Tibial nerve (tissue), 4 donors: ENCODE results near the gene HOXA3. TPM values are rescaled to one million over a fixed set of nuclear protein-coding genes. Genes with fewer than 3 reads are reported as not detected.

ENCODE experiments used
- DNase-seq, 2 donors: peaks; one replicate each; pipeline ENCODE4 v3.0.0-alpha.2; 2019; ENCODE audit warnings: low spot score in 2 of 2
- H3K27ac ChIP-seq, 4 donors: fragments of 200-600 bp; sonication (generic) in 3 of 4; one replicate each; pipeline ENCODE4 v1.5.1; 2017 to 2019; ENCODE audit warnings: mild to moderate bottlenecking in 1 of 4
- H3K27me3 ChIP-seq, 2 donors: fragments of 200-600 bp; sonication (generic) in 1 of 2; one replicate each; pipeline versions ENCODE4 v1.5.1 to v1.6.0; 2017 to 2019
- H3K36me3 ChIP-seq, 3 donors: fragments of 200-600 bp; sonication (generic); one replicate each; pipeline ENCODE4 v1.5.1; 2018 to 2019
- H3K4me1 ChIP-seq, 4 donors: fragments of 200-600 bp; sonication (generic) in 3 of 4; one replicate each; pipeline ENCODE4 v1.5.1; 2017 to 2019
- H3K4me3 ChIP-seq, 4 donors: fragments of 200-600 bp; sonication (generic) in 3 of 4; one replicate each; pipeline ENCODE4 v1.5.1; 2017 to 2019; ENCODE audit warnings: mild to moderate bottlenecking in 1 of 4, moderate library complexity in 1 of 4
- H3K9me3 ChIP-seq, 4 donors: fragments of 200-600 bp; sonication (generic) in 3 of 4; one replicate each; pipeline ENCODE4 v1.5.1; 2017 to 2019
- EP300 ChIP-seq, 2 donors: sonication (generic); formaldehyde crosslinking; IDR thresholded peaks; one replicate each; pipeline ENCODE4 v1.6.1; 2017; ENCODE audit warnings: antibody characterized with exemption in 2 of 2, mild to moderate bottlenecking in 1 of 2
- POLR2A ChIP-seq, 2 donors: fragments of 450-650 bp; IDR thresholded peaks; one replicate each; pipeline ENCODE4 v1.6.1; 2017; ENCODE audit warnings: antibody characterized with exemption in 2 of 2, mild to moderate bottlenecking in 2 of 2, moderate library complexity in 2 of 2
- WGBS, 2 donors: methylation state at CpG; one replicate each; pipeline ENCODE4 v1.1.5; 2018; 5-methylcytosine and 5-hydroxymethylcytosine counted together
- total RNA-seq, 4 donors: library from RNA; depleted of rRNA; stranded (reverse); fragments of >200 nt; gene quantifications; one replicate each; pipeline ENCODE4 v1.1.0, GENCODE V29; 2016
- TF ChIP-seq, protein P1 (sequence below), 5 experiments: fragments of 200-600 bp in 3 of 5; fragments of 450-650 bp in 2 of 5; sonication (generic) in 3 of 5; IDR thresholded peaks; one replicate each; pipeline ENCODE4 v1.5.1; 2016 to 2019; ENCODE audit warnings: antibody characterized with exemption in 5 of 5, mild to moderate bottlenecking in 3 of 5, moderate library complexity in 2 of 5

HOXA3 gene
- total RNA-seq, 4 donors from 2014 or later = 7.0 to 18.8 (median 8.7) TPM

DNA sequence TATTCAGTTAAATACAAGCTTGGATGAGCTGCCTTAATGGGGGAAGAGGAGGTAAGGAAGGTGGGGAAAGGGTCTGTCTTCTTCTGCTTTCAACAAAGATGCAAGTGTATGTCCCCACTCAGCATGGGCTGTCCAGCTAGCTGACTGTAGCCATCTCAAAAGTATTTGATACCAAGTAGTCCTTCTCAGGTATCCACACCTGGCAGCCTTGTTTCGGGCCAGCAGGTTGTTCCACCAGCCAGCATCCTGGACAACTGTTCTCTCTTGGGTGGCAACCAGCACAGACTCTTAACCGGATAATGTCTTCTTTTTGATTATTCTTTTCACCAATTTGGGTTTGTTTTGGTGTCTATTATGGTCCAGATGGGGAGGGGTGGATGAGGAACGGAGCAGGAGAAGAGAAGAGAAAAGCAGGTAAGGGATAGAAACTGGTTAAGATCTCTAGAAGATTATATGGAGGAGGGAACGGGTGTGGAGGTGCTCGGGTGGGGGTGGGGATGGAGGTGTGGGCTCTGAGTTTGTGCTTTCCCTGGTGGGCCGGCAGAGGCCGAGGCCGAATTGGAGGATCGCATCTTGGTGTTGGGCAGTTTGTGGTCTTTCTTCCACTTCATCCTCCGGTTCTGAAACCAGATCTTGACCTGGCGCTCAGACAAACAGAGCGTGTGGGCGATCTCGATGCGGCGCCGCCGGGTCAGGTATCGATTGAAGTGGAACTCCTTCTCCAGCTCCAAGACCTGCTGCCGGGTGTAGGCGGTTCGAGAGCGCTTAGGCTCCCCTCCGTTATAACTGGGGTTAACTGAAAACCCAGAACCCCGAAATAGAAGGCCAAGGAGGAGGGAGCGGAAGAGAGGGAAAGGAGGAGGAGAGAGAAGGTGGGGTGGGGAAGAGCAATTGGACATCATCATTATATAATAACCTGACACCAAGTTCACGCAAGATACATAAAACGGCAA lies 23.3 kb downstream of the HOXA3 start:
- Histone ChIP-seq H3K36me3 (peaks cover 0 to 6% (median 0%) of the 10 kb centered on the region in 3 donors), H3K27me3 (peaks cover 0 to 51% of the 10 kb centered on the region in 2 donors), H3K4me1 (peaks cover 0 to 77% (median 2%) of the 10 kb centered on the region in 4 donors), H3K27ac (peak overlapping the region in 2 of 4 donors; percentile 73 to 90), H3K4me3 (peak overlapping the region in 2 of 4 donors; percentile 34 to 74), H3K9me3 (no peaks in the 10 kb centered on the region)
- DNase-seq = no peak
- WGBS, 2 donors = 78 to 79% methylated on average over 28 of the region's 28 CpGs
- TF ChIP-seq EP300 (IDR thresholded peaks at IDR 0.05) (no peak), POLR2A (IDR thresholded peaks at IDR 0.05) (no peak)
- TF ChIP-seq, protein P1, sequence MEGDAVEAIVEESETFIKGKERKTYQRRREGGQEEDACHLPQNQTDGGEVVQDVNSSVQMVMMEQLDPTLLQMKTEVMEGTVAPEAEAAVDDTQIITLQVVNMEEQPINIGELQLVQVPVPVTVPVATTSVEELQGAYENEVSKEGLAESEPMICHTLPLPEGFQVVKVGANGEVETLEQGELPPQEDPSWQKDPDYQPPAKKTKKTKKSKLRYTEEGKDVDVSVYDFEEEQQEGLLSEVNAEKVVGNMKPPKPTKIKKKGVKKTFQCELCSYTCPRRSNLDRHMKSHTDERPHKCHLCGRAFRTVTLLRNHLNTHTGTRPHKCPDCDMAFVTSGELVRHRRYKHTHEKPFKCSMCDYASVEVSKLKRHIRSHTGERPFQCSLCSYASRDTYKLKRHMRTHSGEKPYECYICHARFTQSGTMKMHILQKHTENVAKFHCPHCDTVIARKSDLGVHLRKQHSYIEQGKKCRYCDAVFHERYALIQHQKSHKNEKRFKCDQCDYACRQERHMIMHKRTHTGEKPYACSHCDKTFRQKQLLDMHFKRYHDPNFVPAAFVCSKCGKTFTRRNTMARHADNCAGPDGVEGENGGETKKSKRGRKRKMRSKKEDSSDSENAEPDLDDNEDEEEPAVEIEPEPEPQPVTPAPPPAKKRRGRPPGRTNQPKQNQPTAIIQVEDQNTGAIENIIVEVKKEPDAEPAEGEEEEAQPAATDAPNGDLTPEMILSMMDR (IDR thresholded peaks at IDR 0.05) = no peak

DNA sequence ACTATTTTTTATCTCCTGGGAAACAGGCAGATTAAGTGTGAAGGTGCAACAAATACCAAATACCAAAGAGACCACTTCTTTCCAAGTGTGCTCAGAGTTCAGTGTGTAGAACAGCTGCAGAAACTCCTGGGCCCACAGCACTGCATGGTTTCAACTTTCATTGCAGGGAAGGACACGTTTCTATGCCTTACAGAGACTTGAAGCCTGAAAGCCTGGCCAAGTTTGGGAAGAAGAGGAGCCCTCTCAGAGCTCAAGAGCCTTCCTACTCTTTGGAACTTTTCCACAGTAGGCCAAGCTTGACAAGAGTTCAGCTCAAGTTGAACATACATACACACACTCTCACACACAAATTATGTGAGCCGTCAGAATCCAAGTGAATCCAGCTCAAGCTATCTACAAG lies 24.3 kb downstream of the HOXA3 start:
- 57 to 64% methylated on average over 2 of the region's 2 CpGs for WGBS, 2 donors
- no peak for DNase-seq
- Histone ChIP-seq H3K27ac (no peak overlapping the region), H3K36me3 (peaks cover 0 to 9% (median 0%) of the 10 kb centered on the region in 3 donors), H3K9me3 (no peaks in the 10 kb centered on the region), H3K27me3 (peaks cover 0 to 56% of the 10 kb centered on the region in 2 donors), H3K4me3 (no peak overlapping the region), H3K4me1 (peaks cover 0 to 77% (median 0%) of the 10 kb centered on the region in 4 donors)
- no peak for TF ChIP-seq EP300 (IDR thresholded peaks at IDR 0.05)
- TF ChIP-seq POLR2A (IDR thresholded peaks at IDR 0.05) = no peak
- TF ChIP-seq, protein P1 (IDR thresholded peaks at IDR 0.05) = no peak

DNA sequence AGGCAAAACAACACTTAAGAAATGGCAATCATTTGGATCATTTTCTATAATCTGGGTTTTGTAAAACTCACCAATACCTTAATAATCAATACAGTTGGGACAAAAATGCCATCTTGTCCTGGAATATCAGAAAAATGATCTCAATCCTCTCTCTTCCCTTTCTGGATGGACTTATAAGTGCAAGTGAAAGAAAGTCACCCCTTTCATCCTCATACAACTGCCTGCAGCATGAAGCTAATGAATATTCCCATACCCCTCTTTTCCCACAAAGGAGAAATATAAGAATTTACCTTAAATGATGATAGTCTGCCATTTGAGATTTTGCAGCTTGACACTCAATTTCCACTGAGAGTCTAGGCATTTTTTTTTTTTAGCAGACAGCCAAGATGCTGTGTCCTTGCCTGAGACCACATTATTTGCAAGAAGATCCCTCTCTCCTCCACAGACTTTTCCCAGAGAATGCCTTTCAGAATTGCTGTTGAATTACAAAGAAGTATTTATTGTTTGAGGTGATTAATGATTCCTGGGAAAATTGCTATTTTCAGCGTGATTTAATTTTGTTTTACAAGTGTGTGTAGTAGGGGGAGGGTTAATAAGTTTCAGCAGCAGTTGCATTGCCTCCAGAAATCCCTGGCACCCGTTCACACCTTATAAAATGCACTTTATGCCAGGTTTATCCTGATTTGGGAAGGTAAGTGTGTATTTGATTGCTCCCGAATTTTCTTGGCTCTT lies 25.6 kb downstream of the HOXA3 start:
- Histone ChIP-seq H3K36me3 (peaks cover 0 to 18% (median 0%) of the 10 kb centered on the region in 3 donors), H3K27ac (no peak overlapping the region), H3K4me3 (no peak overlapping the region), H3K9me3 (no peaks in the 10 kb centered on the region), H3K27me3 (peaks cover 0 to 48% of the 10 kb centered on the region in 2 donors), H3K4me1 (peaks cover 0 to 77% (median 0%) of the 10 kb centered on the region in 4 donors)
- no peak for DNase-seq
- TF ChIP-seq POLR2A (IDR thresholded peaks at IDR 0.05) (no peak), EP300 (IDR thresholded peaks at IDR 0.05) (no peak)
- TF ChIP-seq, protein P1 (IDR thresholded peaks at IDR 0.05) = no peak
- 63 to 68% methylated on average over 3 of the region's 3 CpGs for WGBS, 2 donors

DNA sequence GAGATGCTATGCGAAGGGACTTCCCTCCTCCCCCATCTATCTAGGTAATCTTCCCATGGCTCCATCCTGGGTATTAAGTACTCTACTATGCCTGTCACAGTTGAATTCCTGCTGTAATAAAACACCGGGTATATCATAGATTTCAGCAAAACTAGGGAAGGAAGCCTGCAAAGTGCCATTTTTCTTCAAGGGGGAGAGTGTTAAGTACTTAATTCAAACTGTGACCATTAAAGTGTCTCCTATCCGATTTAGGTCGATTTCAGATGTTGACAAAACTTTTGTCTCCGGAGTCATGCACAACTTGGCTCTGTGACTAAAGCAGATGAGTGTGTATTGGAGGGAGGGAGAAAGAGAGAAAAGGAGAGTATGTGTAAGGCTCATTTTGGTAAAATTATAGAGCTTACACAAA lies 26.4 kb downstream of the HOXA3 start:
- TF ChIP-seq POLR2A (IDR thresholded peaks at IDR 0.05) = no peak
- no peak for TF ChIP-seq EP300 (IDR thresholded peaks at IDR 0.05)
- TF ChIP-seq, protein P1 (IDR thresholded peaks at IDR 0.05) = no peak
- Histone ChIP-seq H3K4me3 (no peak overlapping the region), H3K4me1 (peaks cover 0 to 70% (median 0%) of the 10 kb centered on the region in 4 donors), H3K9me3 (no peaks in the 10 kb centered on the region), H3K36me3 (peaks cover 0 to 18% (median 0%) of the 10 kb centered on the region in 3 donors), H3K27me3 (peaks cover 0 to 41% of the 10 kb centered on the region in 2 donors), H3K27ac (no peak overlapping the region)
- DNase-seq = no peak
- WGBS, 2 donors = 57 to 64% methylated on average over 5 of the region's 5 CpGs
